ENCODE data around the gene SOX5. TPM values are rescaled to one million over a fixed set of nuclear protein-coding genes. Genes with fewer than 3 reads are reported as not detected.

Gene SOX5
- total and polyA plus RNA-seq, 12 donors = 0.47 to 10.4 (median 1.9) TPM

DNA sequence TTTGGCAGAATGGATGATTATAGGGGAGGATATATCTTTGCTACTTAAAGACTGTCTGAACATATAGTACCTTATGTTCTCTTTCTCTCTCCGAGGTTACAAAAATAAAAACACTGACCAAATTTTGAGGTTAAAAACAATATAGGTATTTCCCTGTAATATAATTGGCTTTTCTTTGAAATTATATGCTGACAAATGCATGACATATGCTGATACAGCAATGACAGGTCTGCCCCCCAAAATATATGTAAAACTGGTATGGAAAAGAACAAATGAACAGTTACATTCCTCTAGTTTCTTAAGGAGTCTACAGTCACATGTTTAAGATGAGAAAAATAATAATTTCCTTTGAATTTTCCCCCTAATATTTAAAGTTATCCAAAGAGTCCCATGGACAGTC, 405.7 kb downstream of the SOX5 start:
- WGBS, 4 donors = 53 to 75% (median 74%) methylated on average over 1 of the region's 1 CpG
- TF ChIP-seq, protein P1, sequence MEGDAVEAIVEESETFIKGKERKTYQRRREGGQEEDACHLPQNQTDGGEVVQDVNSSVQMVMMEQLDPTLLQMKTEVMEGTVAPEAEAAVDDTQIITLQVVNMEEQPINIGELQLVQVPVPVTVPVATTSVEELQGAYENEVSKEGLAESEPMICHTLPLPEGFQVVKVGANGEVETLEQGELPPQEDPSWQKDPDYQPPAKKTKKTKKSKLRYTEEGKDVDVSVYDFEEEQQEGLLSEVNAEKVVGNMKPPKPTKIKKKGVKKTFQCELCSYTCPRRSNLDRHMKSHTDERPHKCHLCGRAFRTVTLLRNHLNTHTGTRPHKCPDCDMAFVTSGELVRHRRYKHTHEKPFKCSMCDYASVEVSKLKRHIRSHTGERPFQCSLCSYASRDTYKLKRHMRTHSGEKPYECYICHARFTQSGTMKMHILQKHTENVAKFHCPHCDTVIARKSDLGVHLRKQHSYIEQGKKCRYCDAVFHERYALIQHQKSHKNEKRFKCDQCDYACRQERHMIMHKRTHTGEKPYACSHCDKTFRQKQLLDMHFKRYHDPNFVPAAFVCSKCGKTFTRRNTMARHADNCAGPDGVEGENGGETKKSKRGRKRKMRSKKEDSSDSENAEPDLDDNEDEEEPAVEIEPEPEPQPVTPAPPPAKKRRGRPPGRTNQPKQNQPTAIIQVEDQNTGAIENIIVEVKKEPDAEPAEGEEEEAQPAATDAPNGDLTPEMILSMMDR (IDR thresholded peaks at IDR 0.05) = no peak
- no peak for TF ChIP-seq POLR2A (IDR thresholded peaks at IDR 0.05)
- intact Hi-C loops (cut with DNase I) = no loop called here

GRCh38 chr12:23542187-23542586, 407.3 kb downstream of the SOX5 start:
- intact Hi-C loops (cut with DNase I) = no loop called here
- no peak for DNase-seq
- Histone ChIP-seq H3K4me3 (no peak overlapping the region), H3K4me1 (replicated peaks in 1 of 2) (no peaks in the 10 kb centered on the region), H3K27me3 (no peaks in the 10 kb centered on the region), H3K36me3 (replicated peaks in 1 of 2) (no peaks in the 10 kb centered on the region), H3K9me3 (replicated peaks in 1 of 3) (no peaks in the 10 kb centered on the region), H3K27ac (no peak overlapping the region)
- TF ChIP-seq POLR2A (IDR thresholded peaks at IDR 0.05) = no peak
- TF ChIP-seq, protein P1 (IDR thresholded peaks at IDR 0.05) = no peak
- 87 to 89% (median 88%) methylated on average over 3 of the region's 3 CpGs for WGBS, 4 donors

More for the DNA sequence above, 405.7 kb downstream of the SOX5 start:
- H3K9me3 ChIP-seq (replicated peaks in 1 of 3) = no peaks in the 10 kb centered on the region
- no peaks in the 10 kb centered on the region for H3K27me3 ChIP-seq
- H3K4me3 ChIP-seq = no peak overlapping the region
- no peak for DNase-seq
- no peak overlapping the region for H3K27ac ChIP-seq
- H3K4me1 ChIP-seq (replicated peaks in 1 of 2) = no peaks in the 10 kb centered on the region
- no peaks in the 10 kb centered on the region for H3K36me3 ChIP-seq (replicated peaks in 1 of 2)

- 69 to 86% (median 80%) methylated on average over 7 of the region's 7 CpGs for WGBS, 4 donors
- H3K36me3 ChIP-seq (replicated peaks in 1 of 2) = no peaks in the 10 kb centered on the region
- H3K4me3 ChIP-seq = no peak overlapping the region
- no peak for DNase-seq
- no peaks in the 10 kb centered on the region for H3K9me3 ChIP-seq (replicated peaks in 1 of 3)
- no peak overlapping the region for H3K27ac ChIP-seq
- no peak for TF ChIP-seq POLR2A (IDR thresholded peaks at IDR 0.05)
- TF ChIP-seq, protein P1 (IDR thresholded peaks at IDR 0.05) = no peak
- H3K27me3 ChIP-seq = no peaks in the 10 kb centered on the region
- no peaks in the 10 kb centered on the region for H3K4me1 ChIP-seq (replicated peaks in 1 of 2)
- intact Hi-C loops (cut with DNase I) = no loop called here
Observed at GRCh38 chr12:23540572-23540971, 408.9 kb downstream of the SOX5 start.

DNA sequence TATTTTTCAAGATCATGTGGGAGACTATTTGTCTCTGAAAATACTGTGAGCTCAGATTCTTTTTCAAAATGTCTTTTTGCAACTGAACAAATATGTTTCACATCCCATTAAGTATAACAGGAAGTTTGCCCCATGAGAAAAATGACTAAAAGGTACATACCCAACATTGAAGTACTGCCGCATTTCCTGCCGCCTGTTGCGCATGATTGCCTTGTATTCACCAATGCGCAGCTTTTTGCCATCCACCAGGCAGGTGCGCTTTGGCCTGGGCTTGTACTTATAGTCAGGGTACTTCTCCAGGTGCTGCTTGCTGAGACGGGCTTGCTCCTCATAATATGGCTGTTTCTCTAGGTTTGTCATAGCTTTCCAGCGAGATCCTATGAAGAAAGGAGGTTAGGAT, 413.2 kb downstream of the SOX5 start:
- no peak overlapping the region for H3K4me3 ChIP-seq
- no peak overlapping the region for H3K27ac ChIP-seq
- TF ChIP-seq, protein P1 (IDR thresholded peaks at IDR 0.05) = no peak
- TF ChIP-seq POLR2A (IDR thresholded peaks at IDR 0.05) = no peak
- 84 to 91% (median 88%) methylated on average over 7 of the region's 7 CpGs for WGBS, 4 donors
- H3K4me1 ChIP-seq (replicated peaks in 1 of 2) = no peaks in the 10 kb centered on the region
- H3K36me3 ChIP-seq (replicated peaks in 1 of 2) = no peaks in the 10 kb centered on the region
- H3K9me3 ChIP-seq (replicated peaks in 1 of 3) = no peaks in the 10 kb centered on the region
- H3K27me3 ChIP-seq = no peaks in the 10 kb centered on the region
- no peak for DNase-seq
- intact Hi-C loops (cut with DNase I) = no loop called here

Measured in adrenal gland (tissue), 12 donors.